GM21576 (cell line): Measurements from ENCODE around the gene PIGP.
A peak's percentile ranks its signal among the peaks of the same experiment; 100 is the strongest.
"Not testable (repeated sequence)": the region's sequence is repeated elsewhere in the genome, so short reads cannot be mapped to it uniquely, and the experiment has no call there.

ENCODE experiments used
- ATAC-seq: cut with Tn5 transposase; IDR thresholded peaks from one replicate; pipeline ENCODE4 v1.9.1; 2021; ENCODE audit warnings: mild to moderate bottlenecking, moderate library complexity; ENCODE audit not compliant: unreplicated experiment

The PIGP gene

DNA sequence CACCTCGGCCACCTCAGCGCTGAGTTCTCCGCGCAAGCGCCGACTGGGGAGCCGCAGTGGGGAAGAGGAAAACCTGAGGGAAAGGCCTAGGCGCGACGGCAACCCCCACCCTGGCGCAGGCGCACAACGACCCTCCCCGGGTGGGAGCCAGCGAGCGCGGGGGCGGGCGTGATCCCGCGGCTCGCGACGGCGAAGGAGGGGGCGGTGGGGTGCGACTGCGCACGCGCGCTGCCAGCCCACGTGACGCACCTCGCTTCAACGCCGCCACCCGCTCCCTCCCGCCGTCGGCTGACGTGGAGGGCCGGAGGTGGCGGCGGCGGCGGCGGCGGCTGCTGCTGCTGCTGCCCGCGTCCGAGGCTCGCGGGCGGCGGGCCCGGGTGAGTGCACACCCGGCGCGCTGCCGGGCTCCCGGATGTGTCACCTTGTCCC lies at the start of gene PIGP, which contains the start of gene TTC3:
Gene PIGP (minus strand): TSS at position 84 of the 429 bp plus-strand sequence. CDS start 556 bp downstream, outside the sequence.
Gene TTC3 (plus strand): TSS at position 267 of the 429 bp plus-strand sequence. CDS start 14,004 bp downstream, outside the sequence.
- ATAC-seq, result peak; percentile 52

- no peak for ATAC-seq
These were observed 46.7 kb upstream of the PIGP start for GRCh38 chr21:37119421-37120218.

- ATAC-seq, result no peak
These were observed 45.4 kb upstream of the PIGP start for GRCh38 chr21:37118187-37118826.

DNA sequence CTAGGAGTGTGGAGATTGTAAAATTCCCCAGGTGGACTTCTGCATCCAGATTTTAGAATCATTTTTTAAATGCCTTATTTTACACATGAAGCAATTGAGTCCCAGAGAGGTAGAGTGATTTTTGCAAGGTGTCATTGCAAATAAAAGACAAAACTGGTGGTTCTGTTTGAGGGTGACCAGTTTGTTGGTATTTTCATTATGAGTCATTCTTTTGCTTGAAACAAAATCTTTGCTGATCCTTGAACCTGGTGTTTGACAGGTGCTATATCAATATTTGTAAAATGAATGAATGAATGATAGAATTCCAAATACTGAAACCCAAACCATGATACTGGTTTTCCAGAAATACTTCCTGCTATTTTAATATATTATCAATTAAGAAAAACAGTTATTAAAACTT lies 44.3 kb upstream of the PIGP start:
- no peak for ATAC-seq

DNA sequence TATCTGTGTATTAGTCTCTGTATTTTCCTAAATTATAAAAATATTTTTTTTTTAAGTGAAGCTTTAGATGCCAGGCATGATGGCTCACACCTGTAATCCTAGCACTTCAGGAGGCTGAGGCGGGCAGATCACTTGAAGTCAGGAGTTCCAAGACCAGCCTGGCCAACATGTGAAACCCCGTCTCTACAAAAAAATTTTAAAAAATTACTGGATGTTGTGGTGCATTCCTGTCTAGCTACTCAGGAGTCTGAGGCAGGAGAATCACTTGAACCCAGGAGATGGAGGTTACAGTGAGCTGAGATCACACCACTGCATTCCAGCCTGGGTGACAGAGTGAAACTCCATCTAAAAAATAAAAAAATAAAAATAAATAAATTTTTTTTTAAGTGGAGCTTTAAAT lies 43.6 kb upstream of the PIGP start:
- ATAC-seq, result not testable (repeated sequence)

DNA sequence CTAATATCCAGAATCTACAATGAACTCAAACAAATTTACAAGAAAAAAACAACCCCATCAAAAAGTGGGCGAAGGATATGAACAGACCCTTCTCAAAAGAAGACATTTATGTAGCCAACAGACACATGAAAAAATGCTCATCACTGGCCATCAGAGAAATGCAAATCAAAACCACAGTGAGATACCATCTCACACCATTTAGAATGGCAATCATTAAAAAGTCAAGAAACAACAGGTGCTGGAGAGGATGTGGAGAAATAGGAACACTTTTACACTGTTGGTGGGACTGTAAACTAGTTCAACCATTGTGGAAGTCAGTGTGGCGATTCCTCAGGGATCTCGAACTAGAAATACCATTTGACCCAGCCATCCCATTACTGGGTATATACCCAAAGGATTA lies 41.4 kb upstream of the PIGP start:
- not testable (repeated sequence) for ATAC-seq

DNA sequence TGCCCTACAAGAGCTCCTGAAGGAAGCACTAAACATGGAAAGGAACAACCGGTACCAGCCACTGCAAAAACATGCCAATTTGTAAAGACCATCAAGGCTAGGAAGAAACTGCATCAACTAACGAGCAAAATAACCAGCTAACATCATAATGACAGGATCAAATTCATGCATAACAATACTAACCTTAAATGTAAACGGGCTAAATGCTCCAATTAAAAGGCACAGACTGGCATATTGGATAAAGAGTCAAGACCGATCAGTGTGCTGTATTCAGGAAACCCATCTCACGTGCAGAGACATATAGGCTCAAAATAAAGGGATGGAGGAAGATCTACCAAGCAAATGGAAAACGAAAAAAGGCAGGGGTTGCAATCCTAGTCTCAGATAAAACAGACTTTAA lies 38.2 kb upstream of the PIGP start:
- ATAC-seq, result not testable (repeated sequence)

GRCh38 chr21:37106998-37107397 lies 34.1 kb upstream of the PIGP start:
- ATAC-seq, result no peak

- ATAC-seq, result not testable (repeated sequence)
These were observed 29.9 kb upstream of the PIGP start for GRCh38 chr21:37102746-37103145.

- ATAC-seq, result no peak
These were observed 28.5 kb upstream of the PIGP start for GRCh38 chr21:37101384-37101783.

DNA sequence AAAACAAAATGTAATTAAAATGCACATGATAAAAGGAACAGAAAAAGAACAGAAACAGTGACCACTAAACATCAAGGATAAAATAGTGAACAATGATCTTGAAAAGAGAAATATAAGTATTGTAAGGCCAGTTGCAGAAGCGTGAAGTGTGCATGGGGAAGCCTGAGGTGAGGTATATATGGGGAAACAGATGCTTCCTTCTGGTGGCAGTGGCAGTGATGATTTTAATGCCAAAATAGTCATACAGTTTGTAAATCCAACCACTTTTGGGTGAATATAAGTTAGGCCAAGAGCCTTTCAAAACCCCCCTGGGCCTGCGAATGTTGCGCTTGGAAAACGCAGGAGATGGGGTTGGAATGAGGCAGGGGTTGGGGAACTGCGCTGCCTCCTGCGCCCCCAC lies 27.4 kb upstream of the PIGP start:
- no peak for ATAC-seq

- ATAC-seq, result no peak
These were observed 25.9 kb upstream of the PIGP start for GRCh38 chr21:37098751-37099150.

DNA sequence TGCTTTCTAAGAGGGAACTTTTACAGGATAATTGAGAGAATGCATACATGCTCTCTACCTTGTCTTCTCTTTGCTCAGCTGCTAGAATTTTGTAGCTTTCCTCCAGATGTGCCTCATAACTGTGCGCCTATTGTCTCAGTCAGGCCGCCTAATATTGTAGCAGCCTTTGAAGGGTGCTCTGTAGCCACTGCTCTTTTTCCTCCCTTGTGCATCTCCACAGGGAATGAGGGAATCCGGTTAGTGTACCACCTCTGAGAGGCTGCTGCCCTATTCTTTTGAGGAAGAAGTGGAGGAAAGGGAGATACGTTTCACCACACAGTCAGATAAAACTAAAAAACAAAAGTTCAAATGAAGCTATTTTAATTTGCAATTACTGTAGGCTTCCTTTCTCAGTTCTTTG lies 22.9 kb upstream of the PIGP start:
- ATAC-seq, result no peak

- ATAC-seq, result no peak
These were observed 21.1 kb upstream of the PIGP start for GRCh38 chr21:37093977-37094376.

DNA sequence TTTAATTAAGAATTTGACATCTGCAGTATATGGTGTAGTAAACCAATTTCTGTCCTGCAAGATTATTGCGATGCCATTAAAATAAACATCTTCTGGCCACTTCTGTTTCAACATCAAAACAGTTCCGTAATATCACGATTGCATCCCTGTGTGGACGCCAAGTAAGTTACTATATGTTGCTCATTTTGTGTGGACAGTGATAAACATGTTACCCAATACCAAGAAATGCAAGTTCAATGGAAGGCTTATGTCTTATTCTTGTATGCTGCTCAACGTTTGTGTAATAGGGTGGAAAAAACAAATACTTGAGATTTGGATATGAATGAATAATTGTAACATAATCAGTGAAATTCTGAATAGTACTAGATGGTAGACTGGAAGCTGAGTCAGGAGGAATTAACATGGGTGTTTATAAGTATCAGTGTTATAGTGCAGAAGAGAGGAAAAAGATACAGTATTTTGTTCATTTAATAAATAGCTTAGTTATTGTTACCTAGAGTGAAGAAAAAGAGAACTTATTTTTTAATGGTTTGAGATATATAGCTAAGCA lies 15.4 kb upstream of the PIGP start:
- no peak for ATAC-seq

- ATAC-seq, result no peak
These were observed 14.3 kb upstream of the PIGP start for GRCh38 chr21:37087188-37087587.

- no peak for ATAC-seq
These were observed 12.9 kb upstream of the PIGP start for GRCh38 chr21:37085726-37086125.

DNA sequence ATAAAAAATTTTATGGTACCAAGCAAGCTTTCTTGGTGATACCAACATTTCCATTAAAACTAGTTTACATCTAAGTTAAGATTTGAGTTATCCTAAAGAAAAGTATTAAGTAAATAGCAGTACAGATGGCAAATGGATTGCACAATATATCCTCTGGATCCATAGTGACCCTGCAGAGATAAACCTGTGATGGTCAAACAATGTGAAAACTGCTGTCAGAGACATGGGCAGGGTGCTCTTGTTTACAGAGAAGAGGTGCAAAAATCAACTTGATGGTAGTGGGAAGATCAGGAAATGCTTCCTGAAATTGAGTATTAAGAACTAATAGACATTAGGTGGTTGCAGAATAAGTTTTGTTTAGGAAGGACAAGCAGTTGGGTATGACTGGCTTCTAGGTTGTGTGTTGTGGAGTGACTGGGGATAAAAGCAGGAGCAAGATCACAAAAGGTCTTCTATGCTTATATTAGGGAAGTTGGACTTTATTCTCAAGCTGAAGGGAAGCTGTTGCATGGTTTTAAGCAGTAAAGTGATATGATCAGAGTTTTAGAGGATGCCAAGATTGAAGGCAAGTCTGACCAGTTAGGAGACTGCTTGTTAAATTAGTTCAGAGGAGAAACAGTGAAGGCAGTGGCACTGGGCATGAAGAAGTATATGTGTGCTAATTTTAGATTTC lies 10.1 kb upstream of the PIGP start:
- ATAC-seq, result no peak

DNA sequence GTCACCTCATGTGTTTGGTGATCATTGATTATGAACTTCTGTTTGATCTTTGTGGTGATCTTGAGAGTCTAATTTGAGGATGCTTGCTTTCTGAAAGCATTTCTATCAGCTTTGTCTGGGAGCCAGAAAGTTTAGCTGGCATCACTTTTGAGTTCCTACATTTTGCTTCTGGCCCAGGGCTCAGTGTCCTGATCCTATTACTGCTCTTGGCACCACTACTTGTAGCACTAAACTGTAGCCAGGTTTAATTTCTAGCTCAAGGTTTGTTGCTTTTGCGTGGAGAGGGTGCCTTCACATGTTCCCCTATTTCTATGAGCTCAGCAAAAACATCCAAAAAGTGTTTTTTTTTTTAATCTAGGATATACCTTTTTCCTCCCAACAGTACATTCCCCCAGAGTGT lies 9.5 kb upstream of the PIGP start:
- ATAC-seq, result no peak

DNA sequence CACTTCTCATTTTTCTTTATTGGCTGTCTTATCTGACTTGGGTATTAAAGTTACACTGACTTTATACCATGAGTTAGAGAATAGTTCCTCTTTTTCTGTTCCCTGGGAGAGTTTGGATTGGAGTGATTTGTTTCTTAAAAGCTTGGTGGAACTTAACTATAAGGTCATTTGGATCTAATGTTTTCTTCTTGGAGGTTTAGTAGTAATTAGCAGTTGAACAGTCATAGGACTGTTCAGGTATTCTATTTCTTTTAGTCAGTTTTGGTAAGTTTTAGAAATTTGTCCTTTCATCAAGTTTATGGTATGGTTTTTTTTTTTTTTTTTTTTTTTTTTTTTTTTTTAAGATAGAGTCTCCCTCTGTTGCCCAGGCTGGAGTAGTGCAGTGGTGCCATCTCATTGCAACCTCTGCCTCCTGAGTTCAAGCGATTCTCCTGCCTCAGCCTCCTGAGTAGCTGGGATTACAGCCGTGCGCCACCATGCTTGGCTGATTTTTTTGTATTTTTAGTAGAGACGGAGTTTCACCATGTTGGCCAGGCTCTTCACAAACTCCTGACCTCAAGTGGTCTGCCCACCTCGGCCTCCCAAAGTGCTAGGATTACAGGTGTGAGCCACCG lies 6.4 kb upstream of the PIGP start:
- no peak for ATAC-seq

- ATAC-seq, result no peak
These were observed 4.5 kb upstream of the PIGP start for GRCh38 chr21:37077403-37077802.
